T-cell (primary cell): ENCODE measurements around the gene TANGO2. TPM values are rescaled to one million over a fixed set of nuclear protein-coding genes. Genes with fewer than 3 reads are reported as not detected.
A peak's percentile ranks its signal among the peaks of the same experiment; 100 is the strongest.

ENCODE experiments used
- ATAC-seq, 4 experiments: fragments of 200-7000 bp in 3 of 4; fragments of 150-1000 bp in 1 of 4; cut with Tn5 transposase; replicated peaks in 1 of 4; 1 replicate in 3 of 4; 2 replicates in 1 of 4; pipeline ENCODE4 v1.10.0; 2021; ENCODE audit warnings: moderate library complexity in 3 of 4, mild to moderate bottlenecking in 2 of 4, moderate number of reproducible peaks in 1 of 4
- CTCF ChIA-PET, 2 donors: fragments of 300-600 bp; sonication (Branson Sonifier 250); formaldehyde crosslinking; loops; one replicate each; lab custom pipeline; 2022; ENCODE audit warnings: antibody characterized with exemption in 2 of 2; lab: Charles Lee
- POLR2A ChIA-PET, 2 donors: fragments of 300-600 bp; sonication (Branson Sonifier 250); formaldehyde crosslinking; loops; one replicate each; lab custom pipeline; 2022; ENCODE audit warnings: antibody characterized with exemption in 2 of 2; lab: Charles Lee
- DNase-seq, 35 experiments: peaks; one replicate each; pipeline versions ENCODE4 v3.0.0 to v3.0.0-alpha.2; 2013 to 2023
- H3K27ac ChIP-seq: one replicate; pipeline ENCODE4 v1.5.1; 2013; ENCODE audit warnings: low read length
- H3K27me3 ChIP-seq, 2 experiments: replicated peaks in 1 of 2; 1 replicate in 1 of 2; 2 replicates in 1 of 2; pipeline versions ENCODE4 v1.6.1 to v1.7.0; 2013; ENCODE audit warnings: low read length in 1 of 2, mixed read lengths in 1 of 2; ENCODE audit not compliant: control insufficient read depth in 2 of 2, insufficient read depth in 2 of 2; ENCODE audit errors: extremely low read depth in 1 of 2
- H3K36me3 ChIP-seq, 2 donors: 1 replicate in 1 of 2; 2 replicates in 1 of 2; pipeline versions ENCODE4 v1.6.1 to v1.7.0; 2013; ENCODE audit warnings: low read length in 1 of 2; ENCODE audit not compliant: control insufficient read depth in 2 of 2, insufficient read depth in 1 of 2; ENCODE audit errors: extremely low read depth in 1 of 2
- H3K4me1 ChIP-seq, 2 experiments: 1 replicate in 1 of 2; 2 replicates in 1 of 2; pipeline versions ENCODE4 v1.6.1 to v1.7.0; 2013; ENCODE audit warnings: low read length in 2 of 2, mixed read lengths in 1 of 2; ENCODE audit not compliant: insufficient read depth in 2 of 2, control insufficient read depth in 1 of 2; ENCODE audit errors: extremely low read depth in 1 of 2
- H3K4me3 ChIP-seq, 2 donors: 1 replicate in 1 of 2; 2 replicates in 1 of 2; pipeline versions ENCODE4 v1.5.1 to v1.7.0; 2013; ENCODE audit warnings: mild to moderate bottlenecking in 2 of 2, low read length in 1 of 2, moderate library complexity in 1 of 2; ENCODE audit not compliant: control insufficient read depth in 1 of 2; ENCODE audit errors: extremely low read depth in 1 of 2
- H3K9me3 ChIP-seq: 2 replicates; pipeline ENCODE4 v1.7.0; 2013
- H3K27ac Mint-ChIP-seq, 2 donors: one replicate each; pipeline ENCODE4 v1.8.0; 2020 to 2021; ENCODE audit warnings: mild to moderate bottlenecking in 2 of 2, mixed read lengths in 2 of 2
- H3K27me3 Mint-ChIP-seq, 2 donors: one replicate each; pipeline ENCODE4 v1.8.0; 2021 to 2022; ENCODE audit warnings: mixed read lengths in 2 of 2
- H3K36me3 Mint-ChIP-seq: one replicate; pipeline ENCODE4 v1.8.0; 2021; ENCODE audit warnings: mixed read lengths
- H3K4me1 Mint-ChIP-seq, 3 donors: one replicate each; pipeline ENCODE4 v1.8.0; 2020 to 2022; ENCODE audit warnings: mixed read lengths in 3 of 3, mild to moderate bottlenecking in 1 of 3
- H3K4me3 Mint-ChIP-seq, 3 donors: one replicate each; pipeline ENCODE4 v1.8.0; 2020 to 2022; ENCODE audit warnings: mild to moderate bottlenecking in 3 of 3, mixed read lengths in 3 of 3, moderate library complexity in 3 of 3
- H3K9me3 Mint-ChIP-seq, 3 donors: one replicate each; pipeline ENCODE4 v1.8.0; 2020 to 2022; ENCODE audit warnings: mixed read lengths in 3 of 3
- WGBS: methylation state at CpG from one replicate; pipeline ENCODE4 v1.1.5; 2013; ENCODE audit warnings: missing lambda C conversion rate; ENCODE audit not compliant: insufficient coverage; 5-methylcytosine and 5-hydroxymethylcytosine counted together
- total RNA-seq, 35 experiments: library from RNA in 6 of 35; stranded (reverse) in 6 of 35; fragments of 120-200 nt in 1 of 35; gene quantifications; one replicate each; pipeline versions ENCODE4 v1.2.1 to v1.2.4 and lab custom pipeline; 2013 to 2026

The TANGO2 gene
- total RNA-seq, 5 donors from 2014 or later (not counting 1 experiment from before 2014, with no cell fraction given), result 29.9 to 48.4 (median 43.7) TPM

DNA sequence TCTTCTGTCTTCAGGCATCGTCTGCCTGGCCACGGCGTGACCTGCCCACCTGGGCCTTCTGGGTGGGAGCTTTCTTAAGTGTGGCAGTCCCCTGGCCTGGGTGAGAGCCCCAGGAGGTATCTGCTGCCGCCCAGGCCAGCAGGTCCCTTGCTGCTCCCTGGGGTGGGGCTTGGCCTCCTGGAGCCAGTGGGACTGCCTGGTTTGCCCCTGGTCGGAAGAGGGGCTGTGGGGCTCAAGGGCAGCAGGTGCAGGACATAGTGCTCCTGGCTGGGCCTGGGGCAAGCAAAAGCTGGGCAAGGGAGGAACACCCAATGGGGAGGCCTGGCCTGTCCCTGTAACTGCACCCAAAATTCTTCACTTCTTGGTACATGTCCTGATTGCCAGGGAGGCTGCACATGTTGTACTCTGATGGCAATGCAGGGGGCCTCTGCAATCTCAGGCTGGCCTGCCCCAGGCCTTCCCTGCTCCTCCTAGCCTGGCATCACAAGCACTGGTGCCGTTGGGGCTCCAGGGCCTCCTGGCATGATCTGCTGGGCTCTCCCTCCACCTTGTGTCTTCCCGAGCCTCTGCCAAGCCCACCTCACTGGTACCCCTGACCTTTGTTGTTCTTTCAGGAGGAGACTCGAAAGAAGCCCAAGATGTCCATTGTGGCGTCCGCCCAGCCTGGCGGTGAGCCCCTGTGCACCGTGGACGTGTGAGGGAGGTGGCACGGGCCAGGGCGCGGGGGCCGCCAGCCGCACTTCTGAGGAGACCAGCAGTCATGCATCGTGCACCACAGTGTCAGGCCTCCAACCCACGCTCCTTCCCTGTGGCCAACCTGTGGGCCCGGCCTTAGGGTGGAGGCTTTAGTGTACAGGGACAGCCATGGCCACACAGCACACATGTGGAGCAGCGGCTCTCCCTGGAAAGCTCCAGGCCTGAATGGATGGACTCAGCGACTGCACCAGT lies 88.8 kb downstream of the TANGO2 start:
- Mint-ChIP-seq H3K4me3 (no peak overlapping the region), H3K27ac (peak overlapping the region in 1 of 2 donors; percentile 34), H3K4me1 (peaks cover 0 to 16% (median 14%) of the 10 kb centered on the region in 3 donors), H3K9me3 (no peaks in the 10 kb centered on the region), H3K36me3 (peaks cover 16% of the 10 kb centered on the region), H3K27me3 (no peaks in the 10 kb centered on the region)
- ATAC-seq (no peak), DNase-seq (no peak)
- POLR2A ChIA-PET, result no interaction called here
- Histone ChIP-seq H3K27ac (no peak overlapping the region), H3K4me3 (no peak overlapping the region), H3K9me3 (no peaks in the 10 kb centered on the region), H3K4me1 (peaks cover 0 to 44% of the 10 kb centered on the region in 2 experiments), H3K36me3 (peaks cover 29 to 90% of the 10 kb centered on the region in 2 donors), H3K27me3 (no peaks in the 10 kb centered on the region)
- WGBS, result 94% methylated on average over 22 of the region's 23 CpGs
- CTCF ChIA-PET, result no interaction called here

DNA sequence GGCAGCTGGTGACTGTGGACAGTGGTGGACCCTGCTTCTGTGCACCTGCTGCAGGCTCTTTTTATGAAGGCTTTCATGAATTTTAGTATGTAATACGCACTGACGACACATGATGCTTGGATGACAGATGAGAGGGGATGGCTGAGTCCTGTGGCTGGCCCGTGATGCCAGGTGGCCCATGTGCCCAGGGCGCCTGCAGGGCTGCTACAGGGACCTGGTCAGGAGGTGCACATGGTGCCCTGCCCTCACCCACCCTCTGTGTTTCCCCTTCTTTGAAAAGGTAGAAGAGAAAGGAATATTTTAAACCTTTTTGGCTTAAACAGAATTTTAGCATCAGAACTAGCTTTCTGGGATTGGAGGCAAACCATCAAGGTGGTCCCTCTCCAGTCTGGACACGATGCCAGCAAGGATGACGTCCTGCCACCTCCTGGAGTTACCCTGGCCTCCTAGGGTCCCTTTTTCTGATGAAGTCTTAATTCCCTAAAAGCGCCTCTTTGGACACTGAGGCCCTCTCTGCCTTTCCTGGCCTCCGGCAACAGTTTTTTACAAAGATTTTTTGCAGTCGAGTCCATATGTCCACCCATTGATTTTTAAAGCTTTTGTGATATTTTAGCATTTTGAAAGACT lies 89.6 kb downstream of the TANGO2 start:
- Histone ChIP-seq H3K4me1 (peaks cover 1 to 51% of the 10 kb centered on the region in 2 experiments), H3K27me3 (no peaks in the 10 kb centered on the region), H3K27ac (peak overlapping the region; percentile 38), H3K36me3 (peaks cover 29 to 92% of the 10 kb centered on the region in 2 donors), H3K4me3 (no peak overlapping the region), H3K9me3 (no peaks in the 10 kb centered on the region)
- CTCF ChIA-PET, result interaction anchor here in 1 of 2 donors (1.1 kb wide), 1 partner anchor 10 kb away, joined by 4 read pairs; no protein-coding TSS in a partner anchor
- Mint-ChIP-seq H3K9me3 (no peaks in the 10 kb centered on the region), H3K4me3 (no peak overlapping the region), H3K36me3 (peaks cover 20% of the 10 kb centered on the region), H3K4me1 (peaks cover 5 to 21% (median 19%) of the 10 kb centered on the region in 3 donors), H3K27me3 (no peaks in the 10 kb centered on the region), H3K27ac (peak overlapping the region; percentile 48 to 66)
- no peak for ATAC-seq
- WGBS, result 94% methylated on average over 6 of the region's 9 CpGs
- POLR2A ChIA-PET, result no interaction called here
- no peak for DNase-seq

DNA sequence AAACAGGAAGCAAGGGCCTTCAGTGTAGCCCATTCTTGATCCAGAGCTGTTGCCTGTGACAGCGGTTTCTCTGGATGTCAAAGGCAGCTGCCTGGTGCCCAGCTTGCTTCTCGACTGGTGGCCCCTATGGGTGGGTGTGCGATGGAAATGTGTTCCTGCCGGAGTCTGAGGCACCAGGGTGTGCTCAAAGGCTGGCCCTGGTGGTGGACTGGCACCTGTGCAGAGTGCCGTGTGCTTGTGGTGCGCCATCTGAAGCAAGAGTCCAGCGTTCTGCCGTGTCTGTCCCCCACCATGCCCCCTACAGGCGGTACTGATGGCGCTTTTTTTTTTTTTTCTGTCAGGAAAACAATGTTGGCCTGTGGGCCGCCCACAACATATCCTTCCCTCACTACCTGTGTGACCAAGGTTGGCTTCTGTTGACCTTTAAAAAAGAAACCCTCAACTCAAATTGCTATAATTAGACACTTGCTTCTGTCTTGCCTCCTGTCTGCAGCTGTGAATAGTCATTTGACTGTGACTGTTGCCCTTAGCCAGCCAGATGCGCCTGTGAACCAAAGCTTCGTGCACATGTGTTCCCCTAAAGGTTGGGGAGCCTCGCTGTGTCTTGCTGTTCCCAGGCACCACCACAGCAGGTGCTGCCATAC lies 90.3 kb downstream of the TANGO2 start:
- Mint-ChIP-seq H3K4me3 (no peak overlapping the region), H3K27me3 (no peaks in the 10 kb centered on the region), H3K36me3 (peaks cover 20% of the 10 kb centered on the region), H3K27ac (peak overlapping the region; percentile 66 to 82), H3K9me3 (no peaks in the 10 kb centered on the region), H3K4me1 (peaks cover 6 to 24% (median 22%) of the 10 kb centered on the region in 3 donors)
- Histone ChIP-seq H3K4me3 (no peak overlapping the region), H3K36me3 (peaks cover 29 to 90% of the 10 kb centered on the region in 2 donors), H3K27me3 (no peaks in the 10 kb centered on the region), H3K27ac (peak overlapping the region; percentile 38), H3K9me3 (no peaks in the 10 kb centered on the region), H3K4me1 (peaks cover 8 to 58% of the 10 kb centered on the region in 2 experiments)
- peak; percentile 36 to 69 (median 47) for ATAC-seq
- POLR2A ChIA-PET, result no interaction called here
- CTCF ChIA-PET, result interaction anchor here in 1 of 2 donors (0.9 to 1.1 kb wide), 2 partner anchors 9 to 10 kb away, joined by 4 read pairs; no protein-coding TSS in a partner anchor
- 19% methylated on average over 10 of the region's 14 CpGs for WGBS
- peak in 3 of 35 experiments; percentile 28 to 62 (median 34) for DNase-seq

DNA sequence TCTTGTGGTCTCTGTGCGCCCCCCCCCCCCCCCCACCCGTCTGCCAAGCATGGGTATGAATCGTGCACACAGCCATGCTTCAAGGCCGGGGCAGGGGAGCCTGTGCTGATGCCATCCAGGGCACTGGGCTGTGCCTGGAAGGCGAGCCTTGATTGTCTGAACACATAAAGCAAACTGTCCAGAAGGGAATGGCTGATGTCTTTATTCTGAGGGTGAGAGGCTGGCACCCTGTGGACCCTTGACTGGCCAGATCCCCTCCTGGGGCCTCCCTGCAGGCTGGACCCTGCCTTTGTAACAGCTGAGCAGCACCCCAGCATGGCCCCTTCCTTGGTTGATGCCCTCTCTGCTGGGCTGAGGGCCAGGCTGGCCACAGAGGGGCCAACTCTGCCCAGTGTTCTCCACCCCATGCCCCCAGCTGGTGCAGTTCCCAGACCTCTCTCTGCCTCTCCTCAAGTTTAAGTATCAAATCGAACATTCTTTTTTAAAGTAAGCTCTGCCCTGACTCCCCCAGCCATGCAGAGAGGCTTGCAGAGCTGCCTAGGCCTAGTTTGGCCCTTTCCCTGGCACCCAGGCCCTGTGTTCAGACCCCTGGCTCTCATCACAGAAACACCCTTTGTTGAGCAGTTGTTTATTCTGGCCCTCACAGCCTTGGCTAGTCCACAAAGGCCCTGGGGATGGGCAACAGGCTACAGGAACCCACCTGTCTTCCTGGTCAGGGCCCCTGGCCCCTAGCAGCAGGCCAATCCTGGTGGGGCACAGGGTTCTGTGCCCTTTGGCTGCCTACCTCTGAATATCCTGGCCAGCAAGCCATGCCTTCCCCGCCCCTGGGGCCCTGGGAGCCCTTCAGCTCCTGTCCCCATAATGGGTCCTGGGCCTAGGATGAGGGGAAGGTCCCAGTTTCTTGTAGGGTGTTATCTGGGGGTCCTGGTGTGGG lies 91.0 kb downstream of the TANGO2 start:
- H3K27me3 ChIP-seq, result no peaks in the 10 kb centered on the region
- POLR2A ChIA-PET, result interaction anchor here in 1 of 2 donors (0.6 kb wide), 1 partner anchor 1014 kb away, joined by 3 read pairs; no protein-coding TSS in a partner anchor
- peak overlapping the region; percentile 38 for H3K27ac ChIP-seq
- no peaks in the 10 kb centered on the region for H3K27me3 Mint-ChIP-seq
- CTCF ChIA-PET, result interaction anchor here in 1 of 2 donors (0.9 kb wide), 1 partner anchor 10 kb away, joined by 4 read pairs; no protein-coding TSS in a partner anchor
- ATAC-seq, result no peak
- peaks cover 9 to 66% of the 10 kb centered on the region in 2 experiments for H3K4me1 ChIP-seq
- 70% methylated on average over 4 of the region's 7 CpGs for WGBS
- no peak overlapping the region for H3K4me3 Mint-ChIP-seq
- H3K36me3 ChIP-seq, result peaks cover 26 to 82% of the 10 kb centered on the region in 2 donors
- no peak for DNase-seq
- peaks cover 20% of the 10 kb centered on the region for H3K36me3 Mint-ChIP-seq
- no peaks in the 10 kb centered on the region for H3K9me3 Mint-ChIP-seq
- no peak overlapping the region for H3K4me3 ChIP-seq
- H3K27ac Mint-ChIP-seq, result peak overlapping the region; percentile 66 to 73
- peaks cover 12 to 28% (median 24%) of the 10 kb centered on the region in 3 donors for H3K4me1 Mint-ChIP-seq
- no peaks in the 10 kb centered on the region for H3K9me3 ChIP-seq

DNA sequence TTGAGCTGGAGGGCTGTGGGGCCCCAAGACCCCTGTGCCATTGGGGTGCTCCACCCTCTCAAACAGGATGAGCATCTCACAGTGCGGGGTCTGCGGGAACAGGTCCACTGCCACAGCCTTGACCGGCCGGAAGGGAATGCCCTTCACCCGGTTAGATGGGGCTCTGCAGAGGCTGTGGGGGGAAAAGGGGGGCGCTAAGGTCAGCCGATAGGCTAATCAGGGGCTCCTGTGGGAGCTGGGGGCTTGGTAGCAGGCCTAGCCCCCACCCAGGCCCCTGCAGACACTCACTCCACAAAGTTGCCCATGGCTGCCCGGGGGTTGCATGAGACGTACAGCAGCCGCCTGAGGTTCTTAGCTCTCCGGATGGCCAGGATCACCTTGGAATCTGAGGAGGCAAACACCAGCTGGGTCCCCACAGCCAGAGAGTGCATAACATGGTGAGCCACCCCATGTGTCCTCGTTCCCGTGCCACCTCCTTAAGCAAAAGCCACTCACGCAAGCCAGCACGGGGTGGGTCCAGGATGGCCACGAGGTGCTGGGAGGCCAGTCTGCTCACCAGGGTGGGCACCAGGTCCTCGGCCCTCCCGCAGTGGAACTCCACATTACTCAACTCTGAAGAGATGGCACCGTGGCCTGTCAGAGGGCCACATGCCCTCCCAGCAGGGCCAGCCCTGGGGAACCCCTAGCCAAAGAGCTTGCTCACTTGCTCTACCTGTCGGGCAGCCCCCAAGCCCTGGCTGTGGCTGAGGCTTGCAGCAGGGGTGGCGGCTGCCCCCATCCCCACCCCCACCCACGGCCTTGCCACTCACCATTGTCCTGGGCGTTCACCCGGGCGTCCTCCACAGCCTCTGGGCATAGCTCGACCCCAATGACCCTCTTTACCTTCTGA lies 92.0 kb downstream of the TANGO2 start:
- no peaks in the 10 kb centered on the region for H3K27me3 Mint-ChIP-seq
- Histone ChIP-seq H3K36me3 (peaks cover 21 to 73% of the 10 kb centered on the region in 2 donors), H3K4me3 (no peak overlapping the region), H3K4me1 (peaks cover 9 to 67% of the 10 kb centered on the region in 2 experiments), H3K27ac (no peak overlapping the region), H3K27me3 (no peaks in the 10 kb centered on the region), H3K9me3 (no peaks in the 10 kb centered on the region)
- peaks cover 12 to 32% (median 24%) of the 10 kb centered on the region in 3 donors for H3K4me1 Mint-ChIP-seq
- H3K36me3 Mint-ChIP-seq, result peaks cover 13% of the 10 kb centered on the region
- no peak for DNase-seq
- no peak overlapping the region for H3K27ac Mint-ChIP-seq
- POLR2A ChIA-PET, result interaction anchor here in 1 of 2 donors (0.6 kb wide), 3 partner anchors 32 to 1015 kb away, joined by 3 to 4 read pairs (median 4); no protein-coding TSS in a partner anchor
- H3K4me3 Mint-ChIP-seq, result no peak overlapping the region
- CTCF ChIA-PET, result interaction anchor here in 1 of 2 donors (0.6 kb wide), 1 partner anchor 160 kb away, joined by 4 read pairs; no protein-coding TSS in a partner anchor
- no peak for ATAC-seq
- no peaks in the 10 kb centered on the region for H3K9me3 Mint-ChIP-seq
- WGBS, result 95% methylated on average over 14 of the region's 26 CpGs
